ENCODE data around the gene ZNF175. TPM values are rescaled to one million over a fixed set of nuclear protein-coding genes. Genes with fewer than 3 reads are reported as not detected.
A peak's percentile ranks its signal among the peaks of the same experiment; 100 is the strongest.

The ZNF175 gene
- total RNA-seq, 1 experiment from 2014 or later = 9.3 TPM

DNA sequence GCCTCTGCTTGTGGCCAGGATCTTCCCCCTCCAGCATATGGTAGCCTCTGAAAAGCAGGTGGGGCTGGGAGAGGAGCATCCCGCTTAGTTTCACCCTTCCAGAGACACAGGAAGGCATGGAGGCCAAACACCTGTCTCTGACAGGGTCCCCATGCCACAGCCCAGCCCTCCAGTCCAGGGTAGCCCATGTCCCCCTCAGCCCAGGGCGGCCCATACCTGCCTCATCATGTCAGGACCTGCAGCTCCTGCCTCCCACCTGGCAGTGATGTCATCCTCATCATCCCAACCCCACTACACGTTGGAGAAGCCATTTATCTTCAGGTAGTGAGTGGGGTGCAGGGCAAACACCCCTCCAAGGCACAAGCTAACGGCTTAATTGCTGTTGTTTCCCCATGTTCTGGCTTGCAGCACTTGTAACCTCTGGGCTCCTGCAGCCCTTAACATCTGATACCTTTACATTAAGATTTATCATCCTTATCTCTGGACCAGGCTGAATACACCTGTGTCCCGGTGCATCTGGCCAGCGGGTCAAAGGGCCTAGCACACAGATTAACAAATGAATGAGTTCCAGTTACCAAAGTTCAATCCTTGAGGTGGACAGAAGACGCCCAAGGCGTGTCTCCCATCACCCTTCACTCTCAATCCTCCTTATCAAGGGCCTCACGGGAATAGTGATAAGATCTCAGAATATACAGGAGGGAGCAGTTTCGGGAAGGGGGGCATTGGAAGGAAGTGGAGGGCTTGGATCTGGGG lies 22.2 kb downstream of the ZNF175 start:
- TF ChIP-seq SIN3A (IDR thresholded peaks at IDR 0.05; ENCODE audit: low read depth) = no peak
- TF ChIP-seq RAD21 (IDR thresholded peaks at IDR 0.05; ENCODE audit: low read depth) = no peak
- no peak for TF ChIP-seq EZH2phosphoT487 (IDR thresholded peaks at IDR 0.05; ENCODE audit: borderline replicate concordance)
- no peak for TF ChIP-seq YY1 (IDR thresholded peaks at IDR 0.05; ENCODE audit: extremely low read depth, insufficient replicate concordance, low read depth, low read length)
- TF ChIP-seq CBX3 (IDR thresholded peaks at IDR 0.05; ENCODE audit: low read depth) = no peak
- TF ChIP-seq SRF (IDR thresholded peaks at IDR 0.05; ENCODE audit: low read depth) = no peak
- TF ChIP-seq POLR2AphosphoS5 (IDR thresholded peaks at IDR 0.05; ENCODE audit: low read depth, low read length) = no peak
- TF ChIP-seq, protein P1, sequence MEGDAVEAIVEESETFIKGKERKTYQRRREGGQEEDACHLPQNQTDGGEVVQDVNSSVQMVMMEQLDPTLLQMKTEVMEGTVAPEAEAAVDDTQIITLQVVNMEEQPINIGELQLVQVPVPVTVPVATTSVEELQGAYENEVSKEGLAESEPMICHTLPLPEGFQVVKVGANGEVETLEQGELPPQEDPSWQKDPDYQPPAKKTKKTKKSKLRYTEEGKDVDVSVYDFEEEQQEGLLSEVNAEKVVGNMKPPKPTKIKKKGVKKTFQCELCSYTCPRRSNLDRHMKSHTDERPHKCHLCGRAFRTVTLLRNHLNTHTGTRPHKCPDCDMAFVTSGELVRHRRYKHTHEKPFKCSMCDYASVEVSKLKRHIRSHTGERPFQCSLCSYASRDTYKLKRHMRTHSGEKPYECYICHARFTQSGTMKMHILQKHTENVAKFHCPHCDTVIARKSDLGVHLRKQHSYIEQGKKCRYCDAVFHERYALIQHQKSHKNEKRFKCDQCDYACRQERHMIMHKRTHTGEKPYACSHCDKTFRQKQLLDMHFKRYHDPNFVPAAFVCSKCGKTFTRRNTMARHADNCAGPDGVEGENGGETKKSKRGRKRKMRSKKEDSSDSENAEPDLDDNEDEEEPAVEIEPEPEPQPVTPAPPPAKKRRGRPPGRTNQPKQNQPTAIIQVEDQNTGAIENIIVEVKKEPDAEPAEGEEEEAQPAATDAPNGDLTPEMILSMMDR (IDR thresholded peaks at IDR 0.05 in 2 of 3, conservative IDR thresholded peaks at IDR 0.05 in 1 of 3; ENCODE audit: borderline replicate concordance in 1 of 3, insufficient read depth in 1 of 3, low read depth in 2 of 3, low read length in 2 of 3) = no peak
- TF ChIP-seq, protein P2, sequence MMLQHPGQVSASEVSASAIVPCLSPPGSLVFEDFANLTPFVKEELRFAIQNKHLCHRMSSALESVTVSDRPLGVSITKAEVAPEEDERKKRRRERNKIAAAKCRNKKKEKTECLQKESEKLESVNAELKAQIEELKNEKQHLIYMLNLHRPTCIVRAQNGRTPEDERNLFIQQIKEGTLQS (IDR thresholded peaks at IDR 0.05) = no peak
- TF ChIP-seq POLR2A (IDR thresholded peaks at IDR 0.05; ENCODE audit: borderline replicate concordance, extremely low read depth, insufficient read depth, insufficient read length) = no peak
- peaks cover 0 to 1% of the 10 kb centered on the region in 2 experiments; a peak in 1 of 4 replicates for H3K9me3 ChIP-seq (ENCODE audit: control insufficient read depth in 1 of 2, insufficient read depth in 1 of 2, low read depth in 1 of 2, low read length in 2 of 2)
- no peak for DNase-seq (ENCODE audit: low read depth, low spot score)
- peak overlapping the region in 1 of 2 experiments; percentile 58; a peak in 1 of 4 replicates for H3K4me3 ChIP-seq (replicated peaks in 1 of 2; ENCODE audit: low read depth in 1 of 2, low read length in 2 of 2)
- CTCF ChIA-PET = no interaction called here
- H3K79me2 ChIP-seq (ENCODE audit: insufficient read depth, low read length) = no peaks in the 10 kb centered on the region
- no peaks in the 10 kb centered on the region for H4K20me1 ChIP-seq (ENCODE audit: insufficient read depth)
- H3K4me2 ChIP-seq (ENCODE audit: low read length) = peak overlapping the region; percentile 72; the same call in 1 of the 2 replicates
- no peak overlapping the region for H3K9ac ChIP-seq (ENCODE audit: low read length)
- RAD21 ChIA-PET (ENCODE audit: low non-redundant PET in 1 of 2, low total read pairs in 2 of 2, uncharacterized antibody in 2 of 2, unreplicated experiment in 2 of 2) = no interaction called here
- no peaks in the 10 kb centered on the region for H3K36me3 ChIP-seq (ENCODE audit: control insufficient read depth in 1 of 2, insufficient read depth in 2 of 2, low read length in 2 of 2)
- BruUV-seq (replicated peaks) = no TSS peak
- intact Hi-C loops (cut with micrococcal nuclease) = no loop called here
- peaks cover 4 to 12% of the 10 kb centered on the region in 2 experiments; a peak in 2 of 4 replicates for H3K4me1 ChIP-seq (ENCODE audit: control insufficient read depth in 1 of 2, insufficient read depth in 2 of 2, low read length in 2 of 2)
- no peaks in the 10 kb centered on the region for H3K9me2 ChIP-seq (ENCODE audit: insufficient read depth)
- no peak for ATAC-seq
- no peak overlapping the region; the same call in 1 of the 2 replicates for H3K27ac ChIP-seq (ENCODE audit: low read depth, low read length)
- no peak overlapping the region for H2AFZ ChIP-seq (ENCODE audit: low read depth, low read length, poor library complexity, severe bottlenecking)
- no peaks in the 10 kb centered on the region for H3K27me3 ChIP-seq (ENCODE audit: insufficient read depth, low read length)
- POLR2A ChIA-PET = interaction anchor here (1.7 kb wide), 1 partner anchor 22 kb away, joined by 6 read pairs; the partner anchor contains the start of gene ZNF175

Measured in HCT116 (cell line).